K562 (cell line): ENCODE measurements around the gene SOD1. TPM values are rescaled to one million over a fixed set of nuclear protein-coding genes. Genes with fewer than 3 reads are reported as not detected.
A peak's percentile ranks its signal among the peaks of the same experiment; 100 is the strongest.

Experiments
- ATAC-seq: fragments of 200-7000 bp; cut with Tn5 transposase; 3 replicates; pipeline ENCODE4 v1.9.1; 2020; ENCODE audit warnings: moderate library complexity
- BruUV-seq: library from RNA; stranded (reverse); fragments of 400-500 nt; replicated peaks from 2 replicates; lab custom pipeline; 2021; lab: Mats Ljungman, UMichigan
- CTCF ChIA-PET: fragments of 300-600 bp; formaldehyde crosslinking; extraction: SDS; loops from one replicate; lab custom pipeline; 2021; ENCODE audit warnings: low intra/inter-chr PET ratio; lab: Yijun Ruan, JAX
- POLR2A ChIA-PET: fragments of 300-600, 350-650 bp; sonication (Branson Sonifier 250); formaldehyde crosslinking; extraction: SDS; loops from one replicate; lab custom pipeline; 2021; ENCODE audit warnings: antibody characterized with exemption, inconsistent platforms; lab: Yijun Ruan, JAX
- DNase-seq, 4 experiments: peaks; one replicate each; pipeline versions ENCODE4 v3.0.0 to v3.0.0-alpha.2; 2011 to 2018; ENCODE audit warnings: low spot score in 3 of 4, mixed read lengths in 3 of 4; ENCODE audit errors: extremely low read depth in 1 of 4
- FAIRE-seq: peaks from 2 replicates; lab custom pipeline; 2011; peaks lifted over from hg19 to GRCh38; lab: Jason Lieb, UNC
- H2AFZ ChIP-seq: 2 replicates; pipeline ENCODE4 v1.6.0; 2011; ENCODE audit warnings: low read depth, low read length, control low read depth, inconsistent platforms
- H3K27ac ChIP-seq: fragments of 200-600 bp; 3 replicates; pipeline ENCODE4 v1.8.0; 2011; ENCODE audit warnings: low read depth, mild to moderate bottlenecking, control low read depth, inconsistent platforms, low read length, moderate library complexity, mixed read lengths; ENCODE audit errors: extremely low read depth
- H3K27me3 ChIP-seq, 2 experiments: fragments of 300-600 bp in 1 of 2; 2 replicates in 1 of 2; 3 replicates in 1 of 2; pipeline versions ENCODE4 v1.6.0 to v1.8.0; 2011; ENCODE audit warnings: inconsistent platforms in 2 of 2, low read length in 2 of 2, mild to moderate bottlenecking in 1 of 2, mixed read lengths in 1 of 2, moderate library complexity in 1 of 2; ENCODE audit not compliant: control insufficient read depth in 2 of 2, insufficient read depth in 2 of 2
- H3K36me3 ChIP-seq: fragments of 300-600 bp; 3 replicates; pipeline ENCODE4 v1.8.0; 2011; ENCODE audit warnings: mild to moderate bottlenecking, low read length, inconsistent platforms; ENCODE audit not compliant: control insufficient read depth, insufficient read depth
- H3K4me1 ChIP-seq, 2 experiments: fragments of 200-600 bp in 1 of 2; replicated peaks in 1 of 2; 2 replicates in 1 of 2; 3 replicates in 1 of 2; pipeline versions ENCODE4 v1.5.1 to v1.8.0; 2011; ENCODE audit warnings: inconsistent platforms in 2 of 2, low read length in 2 of 2, mild to moderate bottlenecking in 1 of 2, mixed read lengths in 1 of 2, moderate library complexity in 1 of 2; ENCODE audit not compliant: control insufficient read depth in 2 of 2, insufficient read depth in 2 of 2
- H3K4me2 ChIP-seq: 2 replicates; pipeline ENCODE4 v1.6.1; 2011; ENCODE audit warnings: low read length, control low read depth, inconsistent platforms, mixed read lengths; ENCODE audit not compliant: insufficient read depth
- H3K4me3 ChIP-seq: fragments of 200-600 bp; sonication (generic), shearing (Covaris generic); 2 replicates; pipeline ENCODE4 v1.5.1; 2016; ENCODE audit warnings: control low read depth, inconsistent platforms
- H3K79me2 ChIP-seq: fragments of 200-600 bp; 3 replicates; pipeline ENCODE4 v1.8.0; 2011; ENCODE audit warnings: low read length, inconsistent platforms; ENCODE audit not compliant: control insufficient read depth, insufficient read depth
- H3K9ac ChIP-seq, 2 experiments: 2 replicates each; pipeline versions ENCODE4 v1.6.0 to v1.6.1; 2011; ENCODE audit warnings: low read depth in 2 of 2, low read length in 2 of 2, control low read depth in 1 of 2, inconsistent platforms in 1 of 2, mild to moderate bottlenecking in 1 of 2, mixed read lengths in 1 of 2; ENCODE audit not compliant: insufficient read depth in 1 of 2
- H3K9me1 ChIP-seq: one replicate; pipeline ENCODE4 v1.6.0; 2011; ENCODE audit warnings: inconsistent platforms, mild to moderate bottlenecking, low read length, moderate library complexity; ENCODE audit not compliant: control insufficient read depth, insufficient read depth
- H3K9me3 ChIP-seq: replicated peaks from 2 replicates; pipeline ENCODE4 v1.5.1; 2011; ENCODE audit warnings: low read depth, low read length, inconsistent platforms; ENCODE audit not compliant: control insufficient read depth, insufficient read depth
- H4K20me1 ChIP-seq: replicated peaks from 2 replicates; pipeline ENCODE4 v1.6.1; 2011; ENCODE audit warnings: low read length, inconsistent platforms, mixed read lengths; ENCODE audit not compliant: control insufficient read depth, insufficient read depth
- HOXB6 ChIP-seq: fragments of 250-450 bp; sonication (Bioruptor Pico); IDR thresholded peaks from 2 replicates; pipeline ENCODE4 v1.5.1; 2022; ENCODE audit warnings: mild to moderate bottlenecking, borderline replicate concordance
- NFIC ChIP-seq: fragments of 450-650 bp; IDR thresholded peaks from 2 replicates; pipeline ENCODE4 v1.6.1; 2017; ENCODE audit warnings: mild to moderate bottlenecking, inconsistent platforms
- RERE ChIP-seq: sonication (generic); formaldehyde crosslinking; IDR thresholded peaks from 2 replicates; pipeline ENCODE4 v1.8.0; 2023; ENCODE audit warnings: missing genetic modification reagents, mild to moderate bottlenecking, borderline replicate concordance
- ZBTB8A ChIP-seq: fragments of 450-650 bp; IDR thresholded peaks from 2 replicates; pipeline ENCODE4 v1.6.1; 2018; ENCODE audit warnings: mild to moderate bottlenecking, moderate library complexity; ENCODE audit not compliant: partially characterized antibody
- WGBS: fragments of 100-300 bp; shearing (Covaris generic); methylation state at CpG from one replicate; pipeline ENCODE4 v1.1.6; 2016; ENCODE audit warnings: low coverage, mixed read lengths; ENCODE audit not compliant: insufficient coverage; ENCODE audit errors: missing lambda C conversion rate; 5-methylcytosine and 5-hydroxymethylcytosine counted together
- in situ Hi-C: fragments of 300-500 bp; cut with MboI; formaldehyde crosslinking; loops from 4 replicates; pipeline ENCODE4 v1.15.0; 2018; ENCODE audit warnings: inconsistent platforms, mixed read lengths
- intact Hi-C: fragments of 100-400 bp; cut with micrococcal nuclease; formaldehyde crosslinking; loops from 2 replicates; pipeline ENCODE4 v1.14.2; 2022
- polyA plus RNA-seq, 8 experiments: library from polyadenylated mRNA; depleted of rRNA in 4 of 8; stranded (reverse) in 5 of 8; unstranded in 3 of 8; fragments of >200 nt; fragmentation: Nextera tagmentation in 2 of 8; fragmentation: Illumina TruSeq in 1 of 8; extraction: Ambion mirVana in 2 of 8; extraction: Trizol in 1 of 8; gene quantifications; 2 replicates each; pipeline versions ENCODE4 v1.2.1 to v1.2.3, GENCODE V29; 2011 to 2014; ENCODE audit warnings: inconsistent platforms in 1 of 8, missing spikeins in 1 of 8
- total RNA-seq, 7 experiments: library from RNA; depleted of rRNA in 6 of 7; stranded (reverse); fragments of >200 nt in 6 of 7; fragmentation: Illumina TruSeq in 2 of 7; extraction: Trizol in 2 of 7; gene quantifications; 2 replicates each; pipeline versions ENCODE4 v1.2.1 to v1.2.3, GENCODE V29; 2011 to 2021; ENCODE audit warnings: low replicate concordance in 1 of 7

The SOD1 gene
- total and polyA plus RNA-seq, 9 of the 15 experiments (the other 6 are each of a cell fraction or from before 2014, with no cell fraction given), result 452 to 1,409 (median 633) TPM

DNA sequence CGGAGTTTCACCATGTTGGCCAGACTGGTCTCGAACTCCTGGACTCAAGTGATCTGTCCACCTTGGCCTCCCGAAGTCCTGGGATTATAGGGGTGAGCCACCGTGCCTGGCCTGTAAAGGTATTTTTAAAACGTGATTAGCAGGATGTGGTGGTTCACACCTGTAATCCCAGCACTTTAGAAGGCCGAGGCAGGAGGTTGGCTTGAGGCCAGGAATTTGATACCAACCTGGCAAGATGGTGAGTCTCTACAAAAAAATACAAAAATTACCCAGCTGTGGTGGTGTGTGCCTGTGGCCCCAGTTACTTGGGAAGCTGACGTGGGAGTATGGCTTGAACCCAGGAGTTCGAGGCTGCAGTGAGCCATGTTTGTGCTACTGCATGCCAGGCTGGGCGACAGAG lies 43.3 kb upstream of the SOD1 start:
- intact Hi-C loops, result no loop called here
- H3K9me3 ChIP-seq, result no peaks in the 10 kb centered on the region
- no peaks in the 10 kb centered on the region for H3K4me1 ChIP-seq
- BruUV-seq, result no TSS peak
- H3K27me3 ChIP-seq, result peaks cover 2 to 10% of the 10 kb centered on the region in 2 experiments; a peak in 2 of 5 replicates
- H3K9me1 ChIP-seq, result no peaks in the 10 kb centered on the region
- H3K36me3 ChIP-seq, result no peaks in the 10 kb centered on the region
- no peak overlapping the region for H3K9ac ChIP-seq
- no peaks in the 10 kb centered on the region for H4K20me1 ChIP-seq
- FAIRE-seq (no peak), ATAC-seq (no peak), DNase-seq (no peak)
- H3K4me2 ChIP-seq, result no peak overlapping the region
- no peak overlapping the region for H2AFZ ChIP-seq
- ChIA-PET CTCF (no interaction called here), POLR2A (no interaction called here)
- H3K79me2 ChIP-seq, result no peaks in the 10 kb centered on the region
- in situ Hi-C loops, result no loop called here
- H3K27ac ChIP-seq, result no peak overlapping the region
- no peak overlapping the region for H3K4me3 ChIP-seq
- 14% methylated on average over 8 of the region's 9 CpGs for WGBS
- TF ChIP-seq ZBTB8A (no peak), HOXB6 (CRISPR knock-in tag) (no peak), NFIC (peak; percentile 65), RERE (CRISPR knock-in tag) (no peak)
